ENCODE results near the gene VKORC1.

GRCh38 chr16:31087971-31088370 is 6.6 kb downstream of the VKORC1 start:
- TF ChIP-seq CTCF (IDR thresholded peaks at IDR 0.05; ENCODE audit: low read depth, low read length, missing input control) (no peak), ZBTB33 (IDR thresholded peaks at IDR 0.05) (no peak), MAX (IDR thresholded peaks at IDR 0.05) (no peak), REST (IDR thresholded peaks at IDR 0.05) (no peak), TAF1 (conservative IDR thresholded peaks at IDR 0.05) (no peak), EGR1 (IDR thresholded peaks at IDR 0.05; ENCODE audit: low read depth in 2 of 2) (no peak), JUND (IDR thresholded peaks at IDR 0.05) (no peak), FOXA2 (IDR thresholded peaks at IDR 0.05) (no peak)

Measured in liver (tissue), 3 donors.